ENCODE data around the gene COG4.

COG4 gene

DNA sequence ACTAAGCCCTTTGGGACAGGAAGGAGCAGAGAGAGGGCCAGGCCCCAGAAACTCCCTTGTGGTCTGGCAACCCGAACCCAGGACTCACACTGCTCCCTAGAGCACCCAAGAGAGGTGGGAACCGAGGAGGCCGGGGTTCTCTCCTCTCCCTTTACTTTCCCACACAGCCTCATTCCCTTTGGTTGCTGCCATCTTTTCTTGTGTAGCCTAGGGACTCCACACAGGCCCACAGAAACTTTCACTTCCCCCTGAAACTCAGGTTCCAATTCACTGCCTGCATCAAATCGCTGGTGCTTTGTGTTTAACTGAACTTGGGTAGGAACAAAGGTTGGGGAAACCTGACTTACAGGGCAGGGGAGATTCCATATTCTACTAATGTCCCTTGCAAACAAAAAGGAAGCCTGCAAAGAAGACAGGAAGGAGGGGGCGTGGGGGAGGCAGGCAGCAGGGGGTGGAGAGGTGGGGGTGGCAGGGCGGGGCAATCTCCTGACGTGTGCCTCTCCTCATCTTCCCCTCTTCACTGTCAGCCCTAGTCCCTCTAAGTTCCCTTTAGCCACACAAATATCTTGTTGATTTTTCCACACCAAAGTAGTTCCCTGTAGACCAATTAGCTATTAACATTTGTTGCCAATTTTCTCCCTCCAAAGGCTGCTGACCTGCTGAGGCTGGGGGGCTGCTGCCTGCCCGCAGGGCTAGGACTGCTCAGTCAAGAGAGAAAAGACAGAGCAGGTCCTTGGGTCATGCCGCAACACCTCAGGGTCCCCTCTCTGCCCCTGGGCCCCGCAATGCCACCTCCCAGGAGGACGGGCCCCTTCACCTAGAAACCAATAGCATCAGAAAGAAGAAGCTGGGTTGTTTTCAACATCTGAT lies 92.5 kb downstream of the COG4 start:
- DNase-seq: peak; percentile 61 to 94

Data from bone marrow (tissue), 2 donors.